Ureter (tissue), 1 donor: ENCODE results near the gene COQ8A. TPM values are rescaled to one million over a fixed set of nuclear protein-coding genes. Genes with fewer than 3 reads are reported as not detected.

Source experiments
- DNase-seq: peaks from one replicate; pipeline ENCODE4 v3.0.0-alpha.2; 2020; ENCODE audit warnings: low spot score
- total RNA-seq: library from RNA; stranded (reverse); gene quantifications from one replicate; pipeline ENCODE4 v1.2.4, GENCODE V29; 2023
- donor health status: DM: yes; HTN: yes; CAD: no.

The COQ8A gene
- total RNA-seq, 1 donor from 2014 or later, result 32.7 TPM

DNA sequence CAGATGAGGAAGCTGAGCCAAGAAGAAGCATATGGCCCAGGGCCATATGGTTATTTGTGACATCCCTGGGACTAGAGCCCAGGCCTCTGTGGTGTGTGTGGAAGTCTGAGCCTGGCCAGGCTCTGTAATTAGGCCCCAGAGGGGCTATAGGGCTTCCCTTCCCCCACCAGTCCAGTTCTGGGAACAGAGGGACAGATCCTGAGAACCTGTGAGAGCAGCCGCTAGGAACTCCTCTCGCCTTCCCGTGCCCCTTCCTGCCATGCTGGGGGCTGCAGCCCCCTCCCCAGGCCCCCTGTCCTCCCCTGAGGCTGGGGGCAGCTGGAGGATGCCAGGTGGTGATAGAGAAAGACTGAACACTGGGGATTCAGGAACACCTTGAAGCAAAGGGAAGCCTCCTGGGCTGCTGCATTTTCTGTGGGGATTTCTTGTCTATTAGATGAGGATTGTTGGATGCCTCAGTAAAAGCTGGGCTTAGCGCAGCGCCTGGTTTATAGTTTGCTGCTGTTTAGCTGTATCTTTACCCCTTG, 33.3 kb downstream of the COQ8A start:
- no peak for DNase-seq

DNA sequence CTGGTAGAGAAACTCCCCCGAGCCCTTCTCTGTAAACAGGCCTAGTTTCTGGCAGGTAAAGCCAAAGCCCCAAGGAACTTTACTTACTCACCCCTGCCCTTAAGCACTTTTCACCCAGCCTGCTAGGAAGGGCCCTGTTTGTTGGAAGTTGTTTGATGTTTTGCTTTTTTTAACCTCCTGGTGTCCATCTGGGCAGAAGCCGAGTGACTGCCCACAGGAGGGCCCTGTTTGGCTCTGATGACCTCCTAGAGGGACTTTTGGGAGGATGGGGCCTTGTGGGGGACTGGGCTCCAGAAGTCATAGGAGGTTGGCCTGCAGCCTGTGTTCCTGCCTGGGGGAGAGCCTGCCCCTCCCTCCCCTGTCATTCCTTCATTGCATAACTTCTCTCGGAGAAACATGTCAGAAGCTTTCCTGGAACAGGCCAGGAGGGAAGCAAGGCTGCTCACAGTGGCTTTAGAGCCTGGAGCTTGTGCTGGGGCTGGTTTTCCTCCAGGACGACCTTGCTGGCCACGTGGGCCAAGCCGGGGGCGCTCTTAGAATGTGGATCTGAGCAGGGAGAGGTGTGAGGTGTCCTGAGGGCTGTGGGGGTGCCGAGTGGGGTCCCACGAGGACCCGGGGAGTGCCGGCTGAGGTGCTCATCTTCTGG, 33.9 kb downstream of the COQ8A start:
- DNase-seq, result peak; percentile 67

GRCh38 chr1:226974544-226975258, 34.6 kb downstream of the COQ8A start:
- DNase-seq, result peak; percentile 44

- no peak for DNase-seq
Observed at GRCh38 chr1:226975259-226976250, 35.5 kb downstream of the COQ8A start.

- no peak for DNase-seq
Observed at GRCh38 chr1:226976276-226976977, 36.3 kb downstream of the COQ8A start.

GRCh38 chr1:226976978-226977642, 37.0 kb downstream of the COQ8A start:
- no peak for DNase-seq

GRCh38 chr1:226977643-226978431, 37.7 kb downstream of the COQ8A start:
- no peak for DNase-seq

DNA sequence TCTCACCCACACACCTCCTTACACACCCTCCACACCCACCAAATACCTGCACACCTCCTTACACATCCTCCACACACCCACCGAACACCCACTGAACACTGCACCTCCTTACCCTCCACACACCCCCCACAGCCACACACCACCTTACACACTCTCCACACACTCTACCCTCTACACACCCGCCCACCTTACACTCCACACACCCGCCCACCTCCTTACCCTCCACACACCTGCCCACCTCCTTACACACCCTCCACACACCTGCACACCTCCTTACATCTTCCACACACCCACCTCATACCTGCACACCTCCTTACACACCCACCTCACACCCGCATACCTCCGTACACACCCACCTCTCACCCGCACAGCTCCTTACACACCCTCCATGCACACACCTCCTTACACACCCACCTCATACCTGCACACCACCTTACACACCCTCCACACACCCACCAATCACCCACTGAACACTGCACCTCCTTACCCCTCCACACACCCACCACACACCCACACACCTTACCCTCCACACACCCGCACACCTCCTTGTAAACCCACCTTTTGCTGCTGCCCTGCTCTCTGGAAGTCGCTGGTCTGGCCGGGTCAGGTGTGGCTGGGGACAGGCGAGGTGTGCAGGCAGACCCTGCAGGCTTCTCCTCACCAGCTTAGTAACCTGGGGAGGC, 38.5 kb downstream of the COQ8A start:
- no peak for DNase-seq

DNA sequence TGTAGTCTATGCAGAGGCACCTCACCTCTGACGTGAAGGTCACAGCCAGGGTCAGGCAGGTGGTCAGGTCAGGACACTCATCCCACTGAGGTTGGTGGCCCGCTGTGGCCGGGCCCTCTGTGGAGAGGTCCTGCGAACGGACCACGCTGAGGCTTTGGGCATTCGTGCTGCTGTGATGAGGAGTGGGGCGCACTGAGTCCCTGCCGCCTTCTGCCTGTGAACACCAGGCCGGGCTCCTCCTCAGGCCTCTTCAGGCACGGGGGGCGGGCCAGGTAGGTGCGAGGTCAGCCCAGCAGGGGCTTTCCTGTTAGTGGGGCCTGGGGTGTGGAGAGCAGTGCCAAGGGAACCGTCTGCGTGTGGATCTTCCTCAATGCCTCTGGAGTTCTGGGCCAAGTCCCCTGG, 39.0 kb downstream of the COQ8A start:
- DNase-seq, result no peak

- DNase-seq, result no peak
Observed at GRCh38 chr1:226979517-226980121, 39.5 kb downstream of the COQ8A start.

DNA sequence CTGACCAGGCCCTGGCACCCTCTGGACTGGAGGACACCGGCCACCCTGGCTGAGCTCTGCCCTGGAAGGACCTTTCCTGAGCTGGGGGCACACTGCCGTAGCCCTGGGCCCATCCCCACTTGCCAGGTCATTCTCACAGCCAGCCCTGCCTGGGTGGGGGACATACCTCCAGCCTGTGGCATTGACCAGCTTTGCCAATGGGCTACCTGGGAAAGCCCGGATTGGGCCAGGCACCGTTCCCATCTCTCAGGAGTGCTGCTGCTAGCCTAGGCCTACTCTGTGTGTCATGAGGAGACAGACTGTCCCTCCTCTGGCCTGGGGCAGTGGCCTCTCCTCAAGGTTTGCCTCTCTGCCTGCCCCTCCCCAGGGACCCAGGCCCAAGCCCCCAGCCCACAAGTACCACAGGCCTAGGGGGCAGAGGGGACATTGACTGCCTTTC, 40.0 kb downstream of the COQ8A start:
- DNase-seq, result no peak

GRCh38 chr1:226980565-226981385, 40.7 kb downstream of the COQ8A start:
- DNase-seq, result no peak

DNA sequence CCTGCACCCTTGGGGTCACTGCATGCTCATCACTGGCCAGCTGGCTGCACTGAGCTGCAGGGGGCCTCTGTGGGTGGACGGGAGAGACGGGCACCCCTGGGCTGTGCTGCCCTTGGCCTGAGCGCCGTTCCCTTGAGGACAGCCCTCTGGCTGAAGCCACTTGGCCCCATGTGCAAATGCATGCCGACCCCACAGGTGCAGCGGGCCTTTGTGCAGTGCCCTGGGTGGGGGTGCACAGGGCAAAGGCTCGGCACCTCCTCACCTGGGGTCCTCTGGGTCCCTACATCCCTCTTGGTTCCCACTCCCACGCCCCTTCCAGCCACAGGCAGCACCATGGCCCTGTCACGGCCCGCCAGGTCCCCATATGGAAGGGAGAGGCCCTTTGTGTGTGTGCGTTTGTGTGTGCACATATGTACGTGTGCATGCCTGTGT, 41.3 kb downstream of the COQ8A start:
- no peak for DNase-seq

DNA sequence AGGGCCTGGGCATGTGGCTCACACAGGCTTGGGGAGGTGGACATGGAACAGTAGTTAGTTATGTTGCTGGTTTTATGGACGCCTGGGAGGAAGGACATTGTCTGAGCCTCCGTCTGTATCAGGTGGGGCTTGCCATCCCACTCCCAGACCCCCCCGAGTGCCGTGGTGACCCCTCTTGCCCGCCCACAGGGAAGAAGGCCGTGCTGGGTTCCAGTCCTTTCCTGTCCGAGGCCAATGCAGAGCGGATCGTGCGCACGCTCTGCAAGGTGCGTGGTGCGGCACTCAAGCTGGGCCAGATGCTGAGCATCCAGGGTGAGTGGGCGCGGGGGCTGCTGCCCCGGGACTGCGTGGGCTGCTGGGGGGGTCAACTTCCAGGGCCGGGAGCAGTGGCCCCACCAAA, 41.7 kb downstream of the COQ8A start:
- no peak for DNase-seq

- DNase-seq, result no peak
Observed at GRCh38 chr1:226982451-226983177, 42.5 kb downstream of the COQ8A start.

DNA sequence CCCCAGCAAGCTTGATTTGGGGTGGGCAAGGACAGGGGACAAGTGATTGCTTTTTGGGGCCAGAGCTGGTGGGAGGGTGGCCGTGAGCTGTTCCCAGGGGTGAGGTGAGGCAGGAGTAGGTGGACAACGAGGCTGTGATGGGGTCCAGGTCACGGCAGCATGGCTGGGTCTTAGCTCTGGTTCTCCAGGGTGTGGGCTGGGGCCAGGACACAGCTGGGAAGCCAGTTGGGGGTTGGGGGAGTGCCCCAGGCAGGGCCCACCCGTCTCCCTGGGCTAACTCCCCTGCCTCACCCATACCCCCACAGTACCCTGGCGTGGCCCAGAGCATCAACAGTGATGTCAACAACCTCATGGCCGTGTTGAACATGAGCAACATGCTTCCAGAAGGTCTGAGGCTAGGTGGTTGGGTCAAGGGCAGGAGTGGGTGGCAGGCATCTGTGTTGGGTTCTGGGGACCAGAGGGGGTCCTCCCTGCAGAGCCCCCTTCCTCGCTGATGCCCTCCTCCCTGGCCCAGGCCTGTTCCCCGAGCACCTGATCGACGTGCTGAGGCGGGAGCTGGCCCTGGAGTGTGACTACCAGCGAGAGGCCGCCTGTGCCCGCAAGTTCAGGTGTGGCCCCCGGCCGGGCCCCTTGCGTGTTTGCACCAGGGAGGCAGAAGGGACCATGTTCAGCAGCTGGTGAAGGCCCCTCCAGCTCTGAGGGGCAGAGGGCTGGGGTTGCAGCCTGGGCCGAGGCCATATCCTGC, 43.3 kb downstream of the COQ8A start:
- no peak for DNase-seq

GRCh38 chr1:226983992-226984364, 43.9 kb downstream of the COQ8A start:
- DNase-seq, result no peak
